GM11168 (cell line): ENCODE measurements around the gene TFDP1.
"Not testable (repeated sequence)": the region's sequence is repeated elsewhere in the genome, so short reads cannot be mapped to it uniquely, and the experiment has no call there.

Experiments
- in situ Hi-C: fragments of 300-500 bp; cut with MboI; formaldehyde crosslinking; loops from one replicate; pipeline ENCODE4 v1.12.0; 2022; ENCODE audit warnings: low sequenced_read_pairs; ENCODE audit not compliant: unreplicated experiment

Gene TFDP1

DNA sequence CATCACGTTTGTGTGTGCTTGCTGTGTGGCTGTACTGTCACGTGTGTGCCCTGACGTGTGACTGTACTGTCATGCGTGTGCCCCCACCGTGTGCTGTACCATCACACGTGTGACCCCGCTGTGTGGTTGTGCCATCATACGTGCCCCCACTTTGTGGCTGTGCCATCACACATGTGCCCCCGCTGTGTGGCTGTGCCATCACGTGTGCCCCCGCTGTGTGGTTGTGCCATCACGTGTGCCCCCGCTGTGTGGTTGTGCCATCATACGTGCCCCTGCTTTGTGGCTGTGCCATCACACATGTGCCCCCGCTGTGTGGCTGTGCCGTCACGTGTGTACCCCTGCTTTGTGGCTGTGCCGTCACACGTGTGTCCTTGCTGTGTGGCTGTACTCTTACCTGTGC lies 25.7 kb downstream of the TFDP1 start:
- in situ Hi-C loops = no loop called here

DNA sequence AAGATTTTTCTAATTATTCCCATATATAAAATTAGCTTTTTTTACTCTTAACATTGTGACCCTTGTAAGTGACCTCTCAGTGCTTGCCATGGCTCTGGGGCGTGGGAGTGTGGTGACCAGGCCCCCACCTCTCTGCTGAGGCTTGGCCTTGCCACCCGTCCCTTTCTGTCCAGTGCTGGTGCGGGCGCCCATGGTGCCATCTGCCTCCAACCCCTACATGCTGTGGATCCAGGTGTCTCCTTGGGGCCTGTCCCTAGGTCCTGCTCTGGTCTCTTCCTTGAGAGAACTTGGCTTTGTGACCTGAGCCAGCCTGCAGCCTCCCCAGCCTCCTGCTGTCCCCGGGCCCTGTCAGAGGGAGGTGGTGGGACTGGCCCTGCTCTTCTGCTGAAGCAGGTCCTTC lies 27.4 kb downstream of the TFDP1 start:
- in situ Hi-C loops = no loop called here

DNA sequence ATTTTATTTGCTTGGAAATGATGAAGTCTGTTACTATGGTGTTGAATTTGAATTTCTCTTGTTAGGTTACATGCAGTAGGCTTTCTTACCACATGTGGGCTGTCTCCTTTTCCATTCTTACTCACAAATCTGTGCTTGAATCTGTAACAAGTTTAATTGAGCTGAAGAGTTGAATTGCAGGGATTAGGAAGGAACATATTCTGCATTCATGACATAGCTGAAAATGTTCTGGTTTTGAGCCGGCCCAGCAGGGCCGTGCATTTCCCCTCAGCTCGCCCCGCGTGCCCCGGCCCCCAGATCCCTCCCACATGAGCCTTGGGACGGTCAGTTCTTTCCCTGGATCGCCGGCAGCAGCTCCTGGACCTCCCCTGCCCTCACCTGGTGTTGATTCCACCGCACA lies 28.1 kb downstream of the TFDP1 start:
- in situ Hi-C loops = no loop called here

DNA sequence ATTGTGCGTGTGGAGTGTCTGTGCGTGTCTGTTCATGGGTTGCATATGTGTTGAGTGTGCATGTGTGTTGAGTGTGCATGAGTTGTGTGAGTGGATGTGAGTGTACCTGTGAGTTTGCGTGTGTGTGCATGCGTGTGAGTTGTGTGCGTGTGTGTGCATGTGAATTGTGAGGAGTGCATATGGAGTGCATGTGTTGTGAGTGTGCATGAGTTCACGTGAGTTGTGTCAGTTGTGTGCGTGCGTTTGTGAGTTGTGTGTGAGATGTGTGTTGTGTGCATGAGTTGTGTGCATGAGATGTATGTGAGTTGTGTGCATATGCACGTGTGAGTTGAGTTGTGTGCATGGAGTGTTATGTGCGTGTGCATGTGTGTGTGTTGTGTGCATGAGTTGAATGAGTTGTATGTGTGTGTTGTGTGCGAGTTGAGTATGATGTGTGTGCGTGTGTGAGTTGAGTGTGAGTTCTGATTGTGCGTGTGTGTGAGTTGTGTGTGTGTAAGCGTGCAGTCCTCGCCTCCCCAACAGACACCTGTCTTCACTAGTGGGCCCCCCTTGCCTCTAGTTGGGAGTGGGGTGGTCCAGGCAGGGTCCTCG lies 29.3 kb downstream of the TFDP1 start:
- in situ Hi-C loops = no loop called here

DNA sequence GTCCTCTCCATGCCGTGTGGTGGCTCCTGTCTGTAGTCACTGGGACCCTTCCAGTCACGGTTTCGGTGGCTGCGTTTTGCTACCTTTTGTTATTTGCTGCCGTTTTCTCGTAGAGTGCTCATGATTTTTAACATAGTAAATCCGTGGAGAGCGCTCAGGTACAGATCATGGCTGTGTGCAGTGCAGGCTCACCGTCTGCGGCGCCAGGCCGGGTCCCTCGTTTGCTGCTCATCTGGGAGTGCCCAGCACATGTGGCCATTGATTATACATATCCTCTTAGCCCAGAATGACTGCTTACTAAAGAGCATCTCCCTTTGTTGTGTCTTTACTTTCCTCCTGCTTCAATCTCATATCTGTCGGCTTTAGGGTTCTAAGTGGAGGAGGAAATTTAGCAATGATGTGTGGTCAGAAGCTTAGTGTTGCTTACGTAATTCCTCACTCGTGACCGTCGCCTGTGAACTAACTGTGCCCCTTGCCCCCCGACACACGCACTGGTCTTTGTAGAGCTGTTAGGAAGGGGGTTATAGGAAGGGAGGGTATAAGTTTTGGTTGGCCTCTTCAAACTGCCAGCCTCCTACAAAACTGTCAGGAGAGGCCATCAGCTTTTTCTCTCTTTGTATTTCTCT lies 31.8 kb downstream of the TFDP1 start:
- in situ Hi-C loops = no loop called here

DNA sequence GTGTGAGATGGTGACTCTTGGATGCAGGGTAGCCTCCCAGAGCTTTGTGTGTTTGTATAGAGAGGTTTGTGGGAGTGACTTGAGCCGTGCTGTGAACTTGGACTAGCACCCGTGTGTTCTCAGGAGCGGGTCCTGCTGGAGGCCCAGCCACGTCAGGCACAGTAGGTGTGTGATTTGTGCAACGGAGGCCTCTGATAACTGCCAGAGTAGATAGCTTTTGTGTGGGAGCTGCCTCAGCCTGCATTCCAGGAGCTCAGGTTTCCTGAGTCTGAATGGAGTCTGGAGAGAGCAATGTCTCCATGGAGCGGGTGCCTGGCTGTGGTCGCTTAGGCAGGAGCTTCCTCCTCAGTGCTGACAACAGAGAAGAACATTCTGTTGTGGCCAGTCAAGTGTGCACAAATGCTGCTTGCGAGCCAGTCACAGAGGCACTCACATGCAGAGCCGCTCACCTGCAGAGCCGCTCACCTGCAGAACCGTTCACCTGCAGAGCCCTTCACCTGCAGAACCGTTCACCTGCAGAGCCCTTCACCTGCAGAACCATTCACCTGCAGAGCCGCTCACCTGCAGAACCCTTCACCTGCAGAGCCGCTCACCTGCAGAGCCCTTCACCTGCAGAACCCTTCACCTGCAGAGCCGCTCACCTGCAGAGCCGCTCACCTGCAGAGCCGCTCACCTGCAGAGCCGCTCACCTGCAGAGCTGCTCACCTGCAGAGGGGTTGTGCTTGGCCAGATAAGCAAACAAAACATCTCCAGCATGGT lies 32.6 kb downstream of the TFDP1 start:
- in situ Hi-C loops = no loop called here

DNA sequence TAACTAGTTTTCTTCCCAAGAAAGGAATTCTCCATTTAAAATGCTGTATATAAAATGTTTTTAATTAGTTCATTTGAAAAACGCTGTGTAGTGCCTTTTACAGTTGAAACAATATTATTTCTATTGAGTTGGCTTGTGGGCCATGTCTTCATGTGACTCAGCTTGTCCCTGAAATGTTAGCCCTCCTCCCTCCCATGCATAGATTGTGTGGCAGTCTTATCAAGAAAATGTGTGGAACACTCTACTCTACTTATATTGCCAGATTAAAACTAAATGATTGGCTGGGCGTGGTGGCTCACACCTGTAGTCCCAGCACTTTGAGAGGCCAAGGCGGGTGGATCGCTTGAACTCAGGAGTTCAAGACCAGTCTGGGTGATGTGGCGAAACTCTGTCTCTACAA lies 33.4 kb downstream of the TFDP1 start:
- in situ Hi-C loops = no loop called here

DNA sequence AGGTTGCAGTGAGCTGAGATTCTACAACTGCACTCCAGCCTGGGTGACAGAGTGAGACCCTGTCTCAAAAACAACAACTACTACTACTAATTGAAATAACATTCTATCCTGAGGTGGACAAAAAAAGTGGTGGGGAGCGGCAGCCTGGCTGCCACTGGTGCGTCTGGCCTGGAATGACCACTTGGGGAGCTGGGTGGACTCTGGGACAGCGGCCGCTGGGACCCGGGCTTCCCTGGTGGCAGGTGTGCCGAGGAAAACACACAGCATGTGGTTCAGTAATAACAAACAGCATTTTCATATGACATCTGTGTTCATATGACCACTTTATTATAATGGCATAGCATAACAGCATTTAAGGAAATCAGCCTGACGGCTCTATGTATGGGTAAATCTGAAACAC lies 33.9 kb downstream of the TFDP1 start:
- in situ Hi-C loops = no loop called here

DNA sequence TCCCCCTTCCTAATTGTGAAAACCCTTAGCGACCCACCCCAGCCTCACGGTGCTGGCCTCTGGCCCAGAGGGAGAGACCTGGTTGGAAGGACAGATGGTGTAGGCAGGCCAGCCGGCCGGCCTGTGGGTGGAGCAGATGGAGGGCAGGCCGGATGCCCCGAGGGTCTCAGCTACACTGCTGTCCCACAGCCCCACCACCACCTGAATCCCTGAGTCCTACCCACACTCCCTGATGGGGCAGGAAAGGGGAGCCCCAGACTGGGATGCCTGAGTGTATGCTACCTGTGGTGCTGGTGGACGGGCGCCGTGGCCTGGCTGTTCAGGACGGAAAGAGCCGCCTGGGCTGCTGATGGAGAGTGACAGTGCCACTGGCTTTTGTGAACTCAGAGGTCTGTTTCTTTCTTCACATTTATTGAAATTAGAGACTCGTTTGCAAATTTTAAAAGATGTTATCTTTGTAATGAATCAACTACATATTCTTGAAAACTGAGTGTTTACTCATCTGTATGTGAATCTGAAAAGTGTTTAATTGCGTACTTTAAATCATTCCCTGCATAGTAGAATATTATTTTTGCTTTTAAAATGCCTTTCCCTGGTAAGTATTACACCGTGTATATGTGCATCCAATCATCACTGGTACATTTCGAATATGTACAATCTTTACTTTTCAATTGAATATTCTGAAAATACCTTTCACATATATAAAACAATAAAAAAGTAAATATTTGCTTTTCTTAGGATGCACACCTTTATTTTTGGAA lies 35.7 kb downstream of the TFDP1 start:
- in situ Hi-C loops = no loop called here

DNA sequence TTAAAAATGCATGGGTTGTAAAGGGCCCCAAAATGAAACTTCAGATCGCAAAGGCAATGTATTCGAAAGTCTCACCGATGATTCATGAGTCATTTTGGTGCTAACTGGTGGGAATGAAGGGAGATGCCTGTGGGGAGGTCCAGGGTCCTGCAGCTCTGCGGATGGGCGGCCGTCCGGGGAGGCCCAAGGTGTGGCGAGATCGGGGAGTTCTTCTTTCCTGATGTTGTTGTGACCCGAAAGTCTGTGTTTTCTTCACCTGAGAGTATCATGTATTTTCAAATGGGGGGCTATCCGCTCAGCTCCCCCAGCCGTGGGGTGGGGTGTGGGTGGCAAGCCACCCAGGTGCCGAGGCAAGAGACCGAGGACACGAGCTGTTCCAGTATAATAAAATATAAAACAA lies 36.5 kb downstream of the TFDP1 start:
- in situ Hi-C loops = no loop called here

DNA sequence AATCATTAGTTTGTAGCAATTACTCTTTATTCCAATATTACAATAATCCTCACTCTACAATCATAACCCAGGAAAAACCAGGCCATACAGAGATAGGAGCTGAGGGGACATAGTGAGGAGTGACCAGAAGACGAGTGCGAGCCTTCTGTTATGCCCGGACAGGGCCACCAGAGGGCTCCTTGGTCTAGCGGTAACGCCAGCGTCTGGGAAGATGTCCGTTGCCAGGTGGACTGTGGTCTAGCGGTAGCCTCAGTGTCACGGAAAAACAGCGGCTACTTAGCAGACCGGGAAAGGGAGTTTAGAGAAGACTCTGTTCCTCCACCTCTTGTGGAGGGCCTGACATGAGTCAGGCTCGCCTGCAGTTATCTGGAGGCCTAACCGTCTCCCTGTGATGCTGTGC lies 36.9 kb downstream of the TFDP1 start:
- in situ Hi-C loops = not testable (repeated sequence)

DNA sequence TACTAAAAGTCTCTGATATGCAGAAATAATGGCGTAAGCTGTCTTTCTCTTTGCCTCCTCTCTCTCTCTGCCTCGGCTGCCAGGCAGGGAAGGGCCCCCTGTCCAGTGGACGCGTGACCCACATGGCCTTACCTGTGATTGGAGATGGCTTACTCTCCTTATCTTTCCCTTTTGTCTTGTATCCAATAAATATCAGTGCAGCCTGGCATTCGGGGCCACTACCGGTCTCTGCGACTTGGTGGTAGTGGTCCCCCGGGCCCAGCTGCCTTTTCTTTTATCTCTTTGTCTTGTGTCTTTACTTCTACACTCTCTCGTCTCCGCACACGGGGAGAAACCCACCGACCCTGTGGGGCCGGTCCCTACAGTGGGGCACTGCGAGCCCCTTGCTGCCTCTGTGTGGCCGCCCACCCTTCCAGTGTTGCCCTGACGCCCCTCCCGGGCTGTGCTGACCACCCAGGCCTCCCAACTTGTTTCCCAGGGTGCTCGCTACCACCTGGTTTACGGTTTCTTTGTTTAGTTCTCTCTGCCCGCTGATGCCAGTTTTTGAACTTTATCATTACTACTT lies 37.5 kb downstream of the TFDP1 start:
- in situ Hi-C loops = not testable (repeated sequence)

DNA sequence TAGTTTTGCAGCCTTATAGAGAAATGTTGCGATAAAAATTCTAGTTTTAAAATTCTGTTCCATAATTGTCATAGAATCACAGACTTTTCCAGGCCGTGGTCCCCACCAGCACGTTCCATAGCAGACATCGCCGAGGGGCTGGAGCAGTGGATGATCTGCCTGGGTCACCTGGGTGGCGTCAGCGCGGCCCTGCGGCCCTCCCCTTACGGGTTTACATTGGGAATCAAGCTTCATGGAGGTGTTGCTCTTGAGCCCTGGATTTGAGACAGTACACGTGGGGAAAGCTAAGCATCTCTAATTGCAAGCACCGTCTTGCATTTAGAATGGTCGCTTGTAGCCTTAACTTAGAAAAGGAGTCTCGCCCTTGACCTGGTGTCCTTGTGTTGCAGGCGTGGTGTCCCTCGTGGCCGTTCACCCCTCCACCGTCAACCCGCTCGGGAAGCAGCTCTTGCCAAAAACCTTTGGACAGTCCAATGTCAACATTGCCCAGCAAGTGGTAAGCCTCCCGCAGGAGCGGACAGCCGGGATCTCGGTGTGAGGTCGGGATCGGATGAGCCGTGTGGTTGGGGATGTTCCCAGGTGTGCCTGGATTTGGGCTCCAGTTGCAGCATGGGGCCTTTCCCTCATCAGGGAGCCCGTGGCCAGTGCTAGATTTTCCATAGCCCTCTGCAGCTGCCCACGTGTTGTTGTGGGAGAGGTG lies 38.4 kb downstream of the TFDP1 start:
- in situ Hi-C loops = no loop called here

DNA sequence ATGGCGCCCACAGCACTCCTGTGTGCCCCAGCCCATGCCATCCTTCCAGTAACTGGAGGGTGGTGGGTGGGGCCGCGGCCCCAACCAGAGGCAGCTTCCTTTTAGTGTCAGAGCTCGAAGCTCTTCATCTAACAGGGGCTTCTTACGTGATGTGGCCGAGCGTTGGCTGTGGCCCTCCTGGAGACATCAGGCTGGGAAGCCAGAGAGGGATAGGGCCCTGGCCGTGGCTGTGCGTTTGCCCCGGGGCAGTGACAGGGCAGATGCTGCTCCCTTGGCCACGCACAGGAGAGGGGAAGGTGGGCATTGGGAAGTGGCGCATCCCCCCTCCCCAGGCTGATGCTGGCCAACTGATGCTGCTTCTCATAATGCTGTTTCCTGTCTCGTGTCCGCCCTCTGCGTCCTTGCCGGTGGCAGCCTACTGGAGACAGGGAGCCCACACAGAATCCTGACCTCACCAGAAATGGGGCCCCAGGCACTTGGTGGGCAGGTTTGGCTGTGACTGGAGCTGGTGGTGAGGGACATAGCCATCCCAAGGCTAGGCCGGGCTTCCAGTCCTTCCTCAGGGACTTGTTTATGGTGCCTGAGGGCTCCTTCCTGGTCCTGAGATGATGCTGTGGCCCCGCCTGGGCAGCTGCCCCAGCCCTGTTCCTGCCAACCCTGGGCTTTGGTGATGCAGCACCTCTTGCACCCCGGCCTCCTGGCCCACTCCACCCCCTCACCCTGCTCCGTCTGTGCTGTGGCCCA lies 39.1 kb downstream of the TFDP1 start:
- in situ Hi-C loops = no loop called here

DNA sequence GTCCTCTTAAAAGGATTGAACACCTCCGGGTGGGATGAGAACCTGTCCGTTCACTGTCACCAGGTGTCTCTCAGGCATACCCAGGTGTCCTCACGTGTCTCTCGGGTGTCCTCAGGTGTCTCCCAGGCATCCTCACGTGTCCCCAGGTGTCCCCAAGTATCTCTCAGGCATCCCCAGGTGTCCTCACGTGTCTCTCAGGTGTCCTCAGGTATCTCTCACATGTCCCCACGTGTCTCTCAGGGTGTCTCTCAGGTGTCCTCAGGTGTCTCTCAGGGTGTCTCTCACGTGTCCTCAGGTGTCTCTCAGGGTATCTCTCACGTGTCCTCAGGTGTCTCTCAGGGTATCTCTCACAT lies 39.7 kb downstream of the TFDP1 start:
- in situ Hi-C loops = no loop called here

DNA sequence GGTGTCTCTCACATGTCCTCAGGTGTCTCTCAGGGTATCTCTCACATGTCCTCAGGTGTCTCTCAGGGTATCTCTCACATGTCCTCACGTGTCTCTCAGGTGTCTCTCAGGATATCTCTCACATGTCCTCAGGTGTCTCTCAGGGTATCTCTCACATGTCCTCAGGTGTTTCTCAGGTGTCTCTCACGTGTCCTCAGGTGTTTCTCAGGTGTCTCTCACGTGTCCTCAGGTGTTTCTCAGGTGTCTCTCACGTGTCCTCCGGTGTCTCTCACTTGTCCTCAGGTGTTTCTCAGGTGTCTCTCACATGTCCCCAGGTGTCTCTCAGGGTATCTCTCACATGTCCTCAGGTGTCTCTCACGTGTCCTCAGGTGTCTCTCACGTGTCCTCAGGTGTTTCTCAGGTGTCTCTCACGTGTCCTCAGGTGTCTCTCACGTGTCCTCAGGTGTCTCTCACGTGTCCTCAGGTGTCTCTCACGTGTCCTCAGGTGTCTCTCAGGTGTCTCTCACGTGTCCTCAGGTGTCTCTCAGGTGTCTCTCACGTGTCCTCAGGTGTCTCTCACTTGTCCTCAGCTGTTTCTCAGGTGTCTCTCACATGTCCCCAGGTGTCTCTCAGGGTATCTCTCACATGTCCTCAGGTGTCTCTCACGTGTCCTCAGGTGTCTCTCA lies 40.2 kb downstream of the TFDP1 start:
- in situ Hi-C loops = not testable (repeated sequence)

DNA sequence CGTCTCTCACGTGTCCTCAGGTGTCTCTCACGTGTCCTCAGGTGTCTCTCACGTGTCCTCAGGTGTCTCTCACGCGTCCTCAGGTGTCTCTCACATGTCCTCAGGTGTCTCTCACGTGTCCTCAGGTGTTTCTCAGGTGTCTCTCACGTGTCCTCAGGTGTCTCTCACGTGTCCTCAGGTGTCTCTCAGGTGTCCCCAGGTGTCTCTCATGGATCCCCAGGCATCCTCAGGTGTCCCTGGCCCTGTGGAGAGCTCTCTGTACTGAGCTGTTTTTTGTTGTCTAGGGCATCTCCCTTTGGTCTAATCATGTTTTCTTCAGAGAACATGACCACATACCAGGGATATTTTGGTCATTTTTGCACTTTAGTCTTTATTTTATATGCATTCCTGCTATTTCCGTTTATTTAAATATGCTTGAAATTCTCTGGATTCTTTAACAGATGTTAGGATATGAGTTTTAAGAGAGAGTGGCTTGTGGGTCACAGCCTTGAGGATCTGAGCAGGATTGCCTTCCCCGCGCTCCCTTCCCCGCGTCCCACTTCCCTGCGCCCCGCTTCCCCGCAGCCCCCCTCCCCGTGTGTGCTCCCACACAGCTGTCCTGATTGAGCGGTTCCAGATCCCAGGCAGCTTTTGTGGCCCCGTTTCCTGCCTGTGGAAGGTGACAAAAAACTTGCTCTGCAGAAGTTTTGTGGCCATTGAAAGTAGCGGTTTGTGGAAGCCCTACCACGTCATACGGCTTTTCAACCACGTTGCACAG lies 41.6 kb downstream of the TFDP1 start:
- in situ Hi-C loops = no loop called here

DNA sequence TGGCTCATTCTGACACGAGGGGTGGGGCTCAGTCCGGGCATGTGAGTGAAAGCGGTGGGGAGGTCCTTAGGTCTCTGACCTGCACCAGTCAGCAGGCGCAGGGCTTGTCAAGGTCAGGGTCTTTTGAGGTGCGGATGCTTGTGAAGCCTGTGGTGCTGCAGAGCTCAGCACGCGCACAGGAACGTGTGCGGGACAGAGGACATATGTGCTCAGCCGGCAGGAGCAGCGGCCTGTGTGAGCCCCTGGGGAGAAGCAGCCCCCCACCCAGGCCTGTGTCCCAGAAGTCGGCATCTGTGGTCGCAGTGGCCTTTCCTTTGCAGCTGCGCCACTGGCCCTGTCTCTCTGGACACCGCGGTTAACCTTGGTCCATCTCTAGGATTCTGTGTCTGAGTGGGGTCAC lies 42.6 kb downstream of the TFDP1 start:
- in situ Hi-C loops = no loop called here
